HL-60 (cell line): ENCODE data around the gene SLC22A8.

ENCODE experiments used
- DNase-seq, 2 experiments: peaks; one replicate each; pipeline ENCODE4 v3.0.0-alpha.2; 2010 to 2020; ENCODE audit warnings: low read depth in 1 of 2, low spot score in 1 of 2
- H3K27ac ChIP-seq: fragments of 250-450 bp; sonication (Bioruptor Pico); replicated peaks from 2 replicates; pipeline ENCODE4 v1.5.1; 2020; ENCODE audit warnings: mild to moderate bottlenecking, moderate library complexity
- H3K27me3 ChIP-seq: fragments of 250-450 bp; sonication (Bioruptor Pico); 2 replicates; pipeline ENCODE4 v1.5.1; 2021; ENCODE audit warnings: mild to moderate bottlenecking, moderate library complexity; ENCODE audit not compliant: insufficient read depth, poor library complexity, severe bottlenecking
- H3K4me3 ChIP-seq: replicated peaks from 2 replicates; pipeline ENCODE4 v1.5.1; 2011; ENCODE audit warnings: mild to moderate bottlenecking, control low read depth, low read length; ENCODE audit not compliant: insufficient read depth
- CTCF ChIP-seq: IDR thresholded peaks from one replicate; pipeline ENCODE4 v1.5.1; 2011; ENCODE audit warnings: low read length, control low read depth, inconsistent platforms; ENCODE audit not compliant: insufficient read depth
- GABPA ChIP-seq: IDR thresholded peaks from 2 replicates; pipeline ENCODE4 v1.6.1; 2012; ENCODE audit warnings: low read depth
- POLR2AphosphoS5 ChIP-seq: IDR thresholded peaks from 2 replicates; pipeline ENCODE4 v1.6.1; 2012; ENCODE audit warnings: low read depth
- SPI1 ChIP-seq: IDR thresholded peaks from 2 replicates; pipeline ENCODE4 v1.6.1; 2012; ENCODE audit warnings: low read depth, mild to moderate bottlenecking, borderline replicate concordance
- TF ChIP-seq, protein P1 (sequence below): IDR thresholded peaks from 2 replicates; pipeline ENCODE4 v1.6.1; 2012; ENCODE audit warnings: low read depth; ENCODE audit not compliant: insufficient replicate concordance

Gene SLC22A8

GRCh38 chr11:62981743-62982142 is 33.9 kb downstream of the SLC22A8 start:
- Histone ChIP-seq H3K27me3 (no peaks in the 10 kb centered on the region), H3K27ac (no peak overlapping the region), H3K4me3 (no peak overlapping the region)
- TF ChIP-seq POLR2AphosphoS5 = no peak
- TF ChIP-seq, protein P1, sequence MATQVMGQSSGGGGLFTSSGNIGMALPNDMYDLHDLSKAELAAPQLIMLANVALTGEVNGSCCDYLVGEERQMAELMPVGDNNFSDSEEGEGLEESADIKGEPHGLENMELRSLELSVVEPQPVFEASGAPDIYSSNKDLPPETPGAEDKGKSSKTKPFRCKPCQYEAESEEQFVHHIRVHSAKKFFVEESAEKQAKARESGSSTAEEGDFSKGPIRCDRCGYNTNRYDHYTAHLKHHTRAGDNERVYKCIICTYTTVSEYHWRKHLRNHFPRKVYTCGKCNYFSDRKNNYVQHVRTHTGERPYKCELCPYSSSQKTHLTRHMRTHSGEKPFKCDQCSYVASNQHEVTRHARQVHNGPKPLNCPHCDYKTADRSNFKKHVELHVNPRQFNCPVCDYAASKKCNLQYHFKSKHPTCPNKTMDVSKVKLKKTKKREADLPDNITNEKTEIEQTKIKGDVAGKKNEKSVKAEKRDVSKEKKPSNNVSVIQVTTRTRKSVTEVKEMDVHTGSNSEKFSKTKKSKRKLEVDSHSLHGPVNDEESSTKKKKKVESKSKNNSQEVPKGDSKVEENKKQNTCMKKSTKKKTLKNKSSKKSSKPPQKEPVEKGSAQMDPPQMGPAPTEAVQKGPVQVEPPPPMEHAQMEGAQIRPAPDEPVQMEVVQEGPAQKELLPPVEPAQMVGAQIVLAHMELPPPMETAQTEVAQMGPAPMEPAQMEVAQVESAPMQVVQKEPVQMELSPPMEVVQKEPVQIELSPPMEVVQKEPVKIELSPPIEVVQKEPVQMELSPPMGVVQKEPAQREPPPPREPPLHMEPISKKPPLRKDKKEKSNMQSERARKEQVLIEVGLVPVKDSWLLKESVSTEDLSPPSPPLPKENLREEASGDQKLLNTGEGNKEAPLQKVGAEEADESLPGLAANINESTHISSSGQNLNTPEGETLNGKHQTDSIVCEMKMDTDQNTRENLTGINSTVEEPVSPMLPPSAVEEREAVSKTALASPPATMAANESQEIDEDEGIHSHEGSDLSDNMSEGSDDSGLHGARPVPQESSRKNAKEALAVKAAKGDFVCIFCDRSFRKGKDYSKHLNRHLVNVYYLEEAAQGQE = no peak
- TF ChIP-seq CTCF = no peak
- TF ChIP-seq GABPA = no peak
- TF ChIP-seq SPI1 = no peak
- DNase-seq = no peak

GRCh38 chr11:62980133-62980760 is 35.4 kb downstream of the SLC22A8 start:
- no peak for DNase-seq
- H3K27me3 ChIP-seq = peaks cover 2% of the 10 kb centered on the region
- H3K4me3 ChIP-seq = no peak overlapping the region
- TF ChIP-seq, protein P1 = peak; percentile 96
- TF ChIP-seq CTCF (no peak), SPI1 (no peak)
- H3K27ac ChIP-seq = no peak overlapping the region

DNA sequence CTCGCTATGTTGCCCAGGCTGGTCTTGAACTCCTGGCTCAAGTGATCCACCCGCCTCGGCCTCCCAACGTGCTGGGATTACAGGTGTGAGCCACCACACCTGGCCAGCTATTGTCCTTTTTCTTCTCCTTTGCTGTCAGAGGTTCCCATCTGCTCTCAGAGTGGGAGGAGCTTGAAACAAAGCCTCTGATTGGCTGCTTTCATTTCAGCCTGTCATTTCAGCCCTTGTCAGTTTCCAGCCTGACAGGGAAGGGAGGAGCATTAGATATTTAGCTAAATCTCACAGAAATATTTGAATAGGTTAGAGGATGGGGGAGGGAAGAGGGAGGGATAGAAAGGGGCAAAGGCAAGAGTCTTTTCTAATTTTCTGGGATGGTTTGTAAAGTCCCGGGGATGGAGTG is 39.5 kb downstream of the SLC22A8 start:
- DNase-seq = no peak
- Histone ChIP-seq H3K4me3 (no peak overlapping the region), H3K27ac (no peak overlapping the region), H3K27me3 (peaks cover 2% of the 10 kb centered on the region)
- TF ChIP-seq CTCF (no peak), POLR2AphosphoS5 (no peak), GABPA (no peak), SPI1 (no peak)
- TF ChIP-seq, protein P1 = no peak
